ENCODE data around the gene COA8.

COA8 gene

GRCh38 chr14:103543721-103544387 is 18.9 kb upstream of the COA8 start:
- Histone ChIP-seq H3K36me3 (no peaks in the 10 kb centered on the region), H3K4me1 (ENCODE audit: control insufficient read depth in 1 of 2, insufficient read depth in 1 of 2, low read depth in 1 of 2, low read length in 1 of 2) (no peaks in the 10 kb centered on the region), H3K9me3 (no peaks in the 10 kb centered on the region), H3K27ac (no peak overlapping the region), H3K4me3 (ENCODE audit: low read depth in 1 of 2, low read length in 1 of 2) (no peak overlapping the region), H3K27me3 (peaks cover 34% of the 10 kb centered on the region)
- no peak for TF ChIP-seq CTCF (IDR thresholded peaks at IDR 0.05)

DNA sequence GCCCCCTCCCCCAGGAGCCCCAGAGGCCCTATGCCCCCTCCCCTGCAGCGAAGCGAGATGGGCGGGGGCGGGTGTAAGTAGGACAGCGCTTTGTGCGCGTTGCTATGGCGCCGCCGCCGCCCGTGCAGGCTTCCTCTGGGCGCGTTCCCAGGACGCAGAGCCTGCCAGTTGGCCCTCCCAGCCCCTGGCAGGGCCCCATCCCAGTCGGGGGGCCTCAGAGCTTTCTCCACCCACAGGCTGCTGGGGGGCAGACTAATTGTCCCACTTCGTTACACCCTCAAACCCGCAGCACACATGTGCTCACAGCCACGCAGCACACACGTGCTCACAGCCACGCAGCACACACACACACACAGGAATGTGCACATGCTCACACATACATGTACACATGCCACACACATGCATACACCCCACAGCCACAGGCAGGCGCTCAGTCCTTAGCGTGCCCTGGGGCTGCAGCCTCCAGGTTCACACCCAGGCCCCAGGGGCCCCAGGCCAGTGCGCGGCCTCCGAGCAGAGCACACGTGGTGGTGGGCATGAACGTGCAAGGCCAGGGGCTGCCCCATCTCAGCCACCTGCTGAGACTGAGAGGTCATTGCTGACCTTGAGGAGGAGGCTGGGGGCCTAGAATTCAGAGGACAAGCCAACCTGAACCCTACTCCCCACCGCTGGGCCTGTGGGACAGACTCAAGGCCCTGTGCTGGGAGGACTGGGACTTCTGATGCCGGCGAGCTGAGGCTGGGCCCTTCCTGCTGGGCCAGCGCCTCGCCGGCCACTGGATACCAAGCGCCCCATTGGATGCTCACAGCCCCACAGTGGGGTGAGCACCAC is 18.2 kb upstream of the COA8 start:
- TF ChIP-seq CTCF (IDR thresholded peaks at IDR 0.05), result no peak
- no peaks in the 10 kb centered on the region for H3K4me1 ChIP-seq (ENCODE audit: control insufficient read depth in 1 of 2, insufficient read depth in 1 of 2, low read depth in 1 of 2, low read length in 1 of 2)

DNA sequence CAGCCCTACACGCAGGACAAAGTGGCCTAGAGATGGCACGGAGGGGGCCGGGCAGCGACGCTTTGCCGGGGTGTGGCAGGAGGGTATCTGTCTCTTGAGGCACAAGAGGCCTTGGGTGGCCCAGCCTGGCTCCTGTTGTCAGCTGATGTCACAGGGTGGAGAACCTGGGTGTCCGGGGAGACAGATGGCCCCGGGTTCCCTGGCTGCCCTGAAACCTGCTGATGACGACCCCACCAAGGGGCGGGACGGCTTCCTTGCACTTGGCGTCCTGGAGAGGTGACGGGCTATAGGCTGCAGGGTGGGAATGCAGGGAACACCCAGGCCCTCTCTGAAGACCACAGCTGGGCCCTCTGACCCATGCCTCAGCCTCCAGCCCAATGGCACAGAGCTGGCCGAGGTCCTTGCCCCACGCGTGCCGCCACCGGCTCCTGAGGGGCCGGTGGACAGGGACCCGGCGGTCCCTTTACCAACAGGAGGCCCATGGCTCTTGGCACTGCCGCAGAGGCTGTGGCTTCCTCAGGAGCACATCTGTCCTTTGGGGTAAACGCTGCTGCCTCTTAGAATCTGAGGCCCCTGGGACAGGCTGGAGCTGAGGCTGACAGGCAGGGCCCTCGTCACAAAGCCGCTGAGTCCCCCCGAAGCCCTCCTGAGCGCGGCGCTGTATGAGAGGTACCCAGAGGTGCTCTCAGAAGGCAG is 17.4 kb upstream of the COA8 start:
- no peak overlapping the region for H3K27ac ChIP-seq
- no peak for TF ChIP-seq CTCF (IDR thresholded peaks at IDR 0.05)
- H3K27me3 ChIP-seq, result peaks cover 18% of the 10 kb centered on the region
- H3K9me3 ChIP-seq, result no peaks in the 10 kb centered on the region
- H3K4me3 ChIP-seq (ENCODE audit: low read depth in 1 of 2, low read length in 1 of 2), result no peak overlapping the region
- no peaks in the 10 kb centered on the region for H3K4me1 ChIP-seq (ENCODE audit: control insufficient read depth in 1 of 2, insufficient read depth in 1 of 2, low read depth in 1 of 2, low read length in 1 of 2)
- no peaks in the 10 kb centered on the region for H3K36me3 ChIP-seq

More for the DNA sequence above, 18.2 kb upstream of the COA8 start:
- Histone ChIP-seq H3K27me3 (peaks cover 26% of the 10 kb centered on the region), H3K36me3 (no peaks in the 10 kb centered on the region), H3K9me3 (no peaks in the 10 kb centered on the region), H3K4me3 (ENCODE audit: low read depth in 1 of 2, low read length in 1 of 2) (no peak overlapping the region), H3K27ac (no peak overlapping the region)

GRCh38 chr14:103545915-103546651 is 16.7 kb upstream of the COA8 start:
- Histone ChIP-seq H3K36me3 (no peaks in the 10 kb centered on the region), H3K4me1 (ENCODE audit: control insufficient read depth in 1 of 2, insufficient read depth in 1 of 2, low read depth in 1 of 2, low read length in 1 of 2) (no peaks in the 10 kb centered on the region), H3K4me3 (ENCODE audit: low read depth in 1 of 2, low read length in 1 of 2) (no peak overlapping the region), H3K9me3 (no peaks in the 10 kb centered on the region), H3K27me3 (peaks cover 11% of the 10 kb centered on the region), H3K27ac (no peak overlapping the region)
- no peak for TF ChIP-seq CTCF (IDR thresholded peaks at IDR 0.05)
